Right lobe of liver (tissue), 6 donors: ENCODE data around the gene PCLO. TPM values are rescaled to one million over a fixed set of nuclear protein-coding genes. Genes with fewer than 3 reads are reported as not detected.

ENCODE experiments used
- ATAC-seq, 4 donors: fragments of 200-7000 bp; cut with Tn5 transposase; one replicate each; pipeline ENCODE4 v1.9.1; 2020; ENCODE audit warnings: mild to moderate bottlenecking in 4 of 4, moderate library complexity in 4 of 4
- DNase-seq, 3 donors: peaks; one replicate each; pipeline ENCODE4 v3.0.0-alpha.2; 2020
- H3K27ac ChIP-seq, 3 donors: fragments of 200-600 bp; one replicate each; pipeline ENCODE4 v1.8.0; 2022
- H3K27me3 ChIP-seq, 2 donors: fragments of 200-600 bp; one replicate each; pipeline ENCODE4 v1.8.0; 2022
- H3K36me3 ChIP-seq, 4 donors: fragments of 200-600 bp; sonication (generic) in 1 of 4; one replicate each; pipeline versions ENCODE4 v1.5.1 to v1.8.0; 2017 to 2022; ENCODE audit warnings: control low read depth in 1 of 4
- H3K4me1 ChIP-seq, 4 donors: fragments of 200-600 bp; sonication (generic) in 1 of 4; one replicate each; pipeline versions ENCODE4 v1.5.1 to v1.8.0; 2017 to 2022; ENCODE audit warnings: control low read depth in 1 of 4
- H3K4me3 ChIP-seq, 3 donors: fragments of 200-600 bp; one replicate each; pipeline ENCODE4 v1.8.0; 2022
- H3K9me3 ChIP-seq, 4 donors: fragments of 200-600 bp; sonication (generic) in 1 of 4; one replicate each; pipeline versions ENCODE4 v1.5.1 to v1.8.0; 2017 to 2022; ENCODE audit warnings: control low read depth in 1 of 4
- POLR2A ChIP-seq: fragments of 450-650 bp; IDR thresholded peaks from one replicate; pipeline ENCODE4 v1.6.1; 2017; ENCODE audit warnings: antibody characterized with exemption, mild to moderate bottlenecking
- WGBS: methylation state at CpG from one replicate; pipeline ENCODE4 v1.1.6; 2018; ENCODE audit warnings: low coverage, low lambda C conversion rate; ENCODE audit not compliant: insufficient coverage; ENCODE audit errors: missing lambda C conversion rate; 5-methylcytosine and 5-hydroxymethylcytosine counted together
- intact Hi-C, 2 donors: fragments of 100-400 bp; cut with DNase I; formaldehyde crosslinking; loops; one replicate each; pipeline versions ENCODE4 v1.11.2 to v1.14.1; 2022
- total RNA-seq, 6 experiments: library from RNA; depleted of rRNA in 2 of 6; stranded (reverse); fragments of >200 nt in 2 of 6; fragmentation: NEBNext Ultra II Directional in 3 of 6; extraction: Animal tissue kit (Norgen Biotek cat#: 25700) in 3 of 6; gene quantifications; one replicate each; pipeline versions ENCODE4 v1.1.0 to v1.2.4, GENCODE V29; 2016 to 2023
- TF ChIP-seq, protein P1 (sequence below), 4 donors: fragments of 200-600 bp in 3 of 4; fragments of 450-650 bp in 1 of 4; IDR thresholded peaks; one replicate each; pipeline versions ENCODE4 v1.5.1 to v1.8.0; 2016 to 2022; ENCODE audit warnings: antibody characterized with exemption in 4 of 4, mild to moderate bottlenecking in 2 of 4
- donor health status: DM: no; HTN: yes; CAD: no.
- donor health status: DM: no; HTN: no; CAD: no.
- donor health status: DM: no; HTN: no; CAD: no.
- donor health status: DM: no; HTN: yes; CAD: no.
- donor health status: DM: no; HTN: yes; CAD: no.

PCLO gene
- total RNA-seq, 6 experiments from 2014 or later = 0.22 to 1.1 (median 0.33) TPM

- no peaks in the 10 kb centered on the region for H3K9me3 ChIP-seq
Measured at GRCh38 chr7:83005410-83005809, 157.3 kb downstream of the PCLO start.

GRCh38 chr7:83001362-83002040 lies 161.2 kb downstream of the PCLO start:
- Histone ChIP-seq H3K4me3 (no peak overlapping the region), H3K27me3 (no peaks in the 10 kb centered on the region), H3K36me3 (no peaks in the 10 kb centered on the region), H3K4me1 (no peaks in the 10 kb centered on the region), H3K27ac (no peak overlapping the region), H3K9me3 (no peaks in the 10 kb centered on the region)
- ATAC-seq (no peak), DNase-seq (no peak)
- TF ChIP-seq POLR2A = no peak
- TF ChIP-seq, protein P1, sequence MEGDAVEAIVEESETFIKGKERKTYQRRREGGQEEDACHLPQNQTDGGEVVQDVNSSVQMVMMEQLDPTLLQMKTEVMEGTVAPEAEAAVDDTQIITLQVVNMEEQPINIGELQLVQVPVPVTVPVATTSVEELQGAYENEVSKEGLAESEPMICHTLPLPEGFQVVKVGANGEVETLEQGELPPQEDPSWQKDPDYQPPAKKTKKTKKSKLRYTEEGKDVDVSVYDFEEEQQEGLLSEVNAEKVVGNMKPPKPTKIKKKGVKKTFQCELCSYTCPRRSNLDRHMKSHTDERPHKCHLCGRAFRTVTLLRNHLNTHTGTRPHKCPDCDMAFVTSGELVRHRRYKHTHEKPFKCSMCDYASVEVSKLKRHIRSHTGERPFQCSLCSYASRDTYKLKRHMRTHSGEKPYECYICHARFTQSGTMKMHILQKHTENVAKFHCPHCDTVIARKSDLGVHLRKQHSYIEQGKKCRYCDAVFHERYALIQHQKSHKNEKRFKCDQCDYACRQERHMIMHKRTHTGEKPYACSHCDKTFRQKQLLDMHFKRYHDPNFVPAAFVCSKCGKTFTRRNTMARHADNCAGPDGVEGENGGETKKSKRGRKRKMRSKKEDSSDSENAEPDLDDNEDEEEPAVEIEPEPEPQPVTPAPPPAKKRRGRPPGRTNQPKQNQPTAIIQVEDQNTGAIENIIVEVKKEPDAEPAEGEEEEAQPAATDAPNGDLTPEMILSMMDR (IDR thresholded peaks at IDR 0.05) = no peak
- intact Hi-C loops = no loop called here
- 83% methylated on average over 3 of the region's 3 CpGs for WGBS

More at GRCh38 chr7:83005410-83005809, 157.3 kb downstream of the PCLO start:
- no peak for TF ChIP-seq POLR2A
- TF ChIP-seq, protein P1 (IDR thresholded peaks at IDR 0.05) = no peak
- Histone ChIP-seq H3K27ac (no peak overlapping the region), H3K27me3 (no peaks in the 10 kb centered on the region), H3K4me1 (no peaks in the 10 kb centered on the region), H3K4me3 (no peak overlapping the region), H3K36me3 (no peaks in the 10 kb centered on the region)
- ATAC-seq (no peak), DNase-seq (no peak)
- intact Hi-C loops = no loop called here
- 15% methylated on average over 1 of the region's 1 CpG for WGBS

GRCh38 chr7:82998436-82998835 lies 164.2 kb downstream of the PCLO start:
- Histone ChIP-seq H3K27me3 (no peaks in the 10 kb centered on the region), H3K4me1 (no peaks in the 10 kb centered on the region), H3K36me3 (no peaks in the 10 kb centered on the region), H3K9me3 (no peaks in the 10 kb centered on the region), H3K27ac (no peak overlapping the region), H3K4me3 (no peak overlapping the region)
- intact Hi-C loops = no loop called here
- no peak for TF ChIP-seq POLR2A
- TF ChIP-seq, protein P1 (IDR thresholded peaks at IDR 0.05) = no peak
- no peak for ATAC-seq
- DNase-seq = no peak

DNA sequence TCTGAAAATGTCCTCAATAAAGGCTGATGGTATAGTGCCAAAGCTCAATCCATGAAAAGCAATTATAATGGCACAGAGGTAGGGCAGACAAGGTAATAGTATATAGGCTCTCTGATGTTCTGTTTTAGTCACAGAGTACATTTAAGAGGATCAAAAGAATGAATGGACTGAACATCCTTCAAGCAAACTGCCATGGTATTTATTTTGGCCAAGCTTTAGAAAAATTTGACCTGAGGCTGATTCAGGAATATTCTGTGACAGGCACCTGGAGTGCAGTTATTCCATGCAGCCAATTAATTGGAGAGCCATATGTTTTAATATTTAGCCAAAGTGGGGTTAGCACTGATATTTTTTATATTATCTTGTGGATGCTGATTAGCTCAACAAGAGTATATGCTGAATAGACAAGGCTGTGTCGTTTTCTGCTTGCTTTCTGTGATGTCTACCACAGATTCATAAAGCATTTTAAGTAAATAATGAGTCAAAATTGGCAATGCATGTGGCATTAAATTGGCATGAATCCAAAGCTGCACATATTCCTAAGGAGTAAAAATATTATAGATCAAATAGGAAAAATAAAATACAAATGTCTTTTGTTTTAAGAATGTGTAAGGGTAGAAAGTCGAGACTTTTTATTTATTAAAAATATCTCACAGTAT lies 177.4 kb downstream of the PCLO start:
- Histone ChIP-seq H3K4me1 (no peaks in the 10 kb centered on the region), H3K27me3 (no peaks in the 10 kb centered on the region), H3K4me3 (no peak overlapping the region), H3K9me3 (no peaks in the 10 kb centered on the region), H3K36me3 (no peaks in the 10 kb centered on the region), H3K27ac (no peak overlapping the region)
- no peak for DNase-seq
- TF ChIP-seq, protein P1 (IDR thresholded peaks at IDR 0.05) = no peak
- no peak for TF ChIP-seq POLR2A
- whole genome bisulfite sequencing = 31% methylated on average over 2 of the region's 2 CpGs
- ATAC-seq = no peak
- intact Hi-C loops = no loop called here
